Measurements from ENCODE around the gene CELF1.

- no peak for TF ChIP-seq TCF12 (IDR thresholded peaks at IDR 0.05; ENCODE audit: low read depth, low read length)
- no peak for TF ChIP-seq YY1 (IDR thresholded peaks at IDR 0.05; ENCODE audit: low read depth, low read length)
- no peak for TF ChIP-seq SP1 (IDR thresholded peaks at IDR 0.05; ENCODE audit: low read depth, low read length)
- no peak for TF ChIP-seq NFYB (IDR thresholded peaks at IDR 0.05; ENCODE audit: insufficient read depth, low read depth, low read length)
- TF ChIP-seq GATAD2B (conservative IDR thresholded peaks at IDR 0.05; ENCODE audit: low read depth): no peak
- no peak for TF ChIP-seq TAF1 (IDR thresholded peaks at IDR 0.05; ENCODE audit: borderline replicate concordance, low read depth, low read length)
Observed at GRCh38 chr11:47587039-47587716, 34.2 kb upstream of the CELF1 start.
